Measurements from ENCODE around the gene MACF1.

The MACF1 gene

GRCh38 chr1:39214021-39214713, 9.7 kb downstream of the MACF1 start:
- DNase-seq, result no peak

GRCh38 chr1:39214714-39214997, 10.2 kb downstream of the MACF1 start:
- DNase-seq, result no peak

GRCh38 chr1:39214998-39215873, 10.7 kb downstream of the MACF1 start:
- DNase-seq, result no peak

- DNase-seq, result no peak
These were observed 12.3 kb downstream of the MACF1 start for GRCh38 chr1:39216771-39217170.

- DNase-seq, result no peak
These were observed 16.7 kb downstream of the MACF1 start for GRCh38 chr1:39220891-39221870.

- DNase-seq, result no peak
These were observed 19.9 kb downstream of the MACF1 start for GRCh38 chr1:39224295-39224829.

- DNase-seq, result no peak
These were observed 22.3 kb downstream of the MACF1 start for GRCh38 chr1:39226836-39227235.

- DNase-seq, result no peak
These were observed 23.8 kb downstream of the MACF1 start for GRCh38 chr1:39228252-39228651.

GRCh38 chr1:39229504-39229903, 25.0 kb downstream of the MACF1 start:
- DNase-seq, result no peak

- DNase-seq, result no peak
These were observed 26.0 kb downstream of the MACF1 start for GRCh38 chr1:39230261-39231190.

- DNase-seq, result no peak
These were observed 32.5 kb downstream of the MACF1 start for GRCh38 chr1:39236971-39237370.

- DNase-seq, result no peak
These were observed 34.0 kb downstream of the MACF1 start for GRCh38 chr1:39238476-39238875.

GRCh38 chr1:39239968-39240367, 35.5 kb downstream of the MACF1 start:
- DNase-seq, result no peak

- no peak for DNase-seq
These were observed 38.8 kb downstream of the MACF1 start for GRCh38 chr1:39243302-39243701.

- no peak for DNase-seq
These were observed 46.2 kb downstream of the MACF1 start for GRCh38 chr1:39250460-39251240.

GRCh38 chr1:39255222-39255621, 50.7 kb downstream of the MACF1 start:
- DNase-seq, result no peak

GRCh38 chr1:39258146-39258924, 53.8 kb downstream of the MACF1 start:
- peak; percentile 18 to 54 (median 24) for DNase-seq

- DNase-seq, result no peak
These were observed 54.4 kb downstream of the MACF1 start for GRCh38 chr1:39258925-39259244.

GRCh38 chr1:39261712-39262221, 57.3 kb downstream of the MACF1 start:
- no peak for DNase-seq

GRCh38 chr1:39262802-39263201, 58.3 kb downstream of the MACF1 start:
- peak in 2 of 4 experiments; percentile 8 to 12 for DNase-seq

All from activated CD4-positive, CD25-positive, alpha-beta regulatory T cell (primary cell).